Esophagus muscularis mucosa (tissue), 4 donors: Measurements from ENCODE around the gene NFATC1. TPM values are rescaled to one million over a fixed set of nuclear protein-coding genes. Genes with fewer than 3 reads are reported as not detected.

ENCODE experiments used
- DNase-seq: peaks from one replicate; pipeline ENCODE4 v3.0.0-alpha.2; 2017; ENCODE audit errors: extremely low spot score
- H3K27ac ChIP-seq, 4 donors: fragments of 200-600 bp; sonication (generic); replicated peaks in 1 of 4; 1 replicate in 3 of 4; 2 replicates in 1 of 4; pipeline ENCODE4 v1.5.1; 2016 to 2019; ENCODE audit warnings: mild to moderate bottlenecking in 1 of 4
- H3K27me3 ChIP-seq, 4 donors: fragments of 200-600 bp; sonication (generic); one replicate each; pipeline versions ENCODE4 v1.5.1 to v1.6.0; 2016 to 2019
- H3K36me3 ChIP-seq, 4 donors: fragments of 200-600 bp; sonication (generic); one replicate each; pipeline ENCODE4 v1.5.1; 2016 to 2019
- H3K4me1 ChIP-seq, 4 donors: fragments of 200-600 bp; sonication (generic); one replicate each; pipeline ENCODE4 v1.5.1; 2016 to 2019
- H3K4me3 ChIP-seq, 4 donors: fragments of 200-600 bp; sonication (generic); 1 replicate in 2 of 4; 2 replicates in 2 of 4; pipeline ENCODE4 v1.5.1; 2016 to 2019; ENCODE audit warnings: mild to moderate bottlenecking in 4 of 4, moderate library complexity in 1 of 4
- H3K9me3 ChIP-seq, 4 donors: fragments of 200-600 bp; sonication (generic); 1 replicate in 3 of 4; 2 replicates in 1 of 4; pipeline ENCODE4 v1.5.1; 2016 to 2019
- CTCF ChIP-seq, 3 experiments: fragments of 200-600 bp in 2 of 3; fragments of 450-650 bp in 1 of 3; sonication (generic) in 2 of 3; IDR thresholded peaks; one replicate each; pipeline ENCODE4 v1.5.1; 2017 to 2019; ENCODE audit warnings: antibody characterized with exemption in 3 of 3, mild to moderate bottlenecking in 2 of 3, moderate library complexity in 1 of 3
- EP300 ChIP-seq: sonication (generic); formaldehyde crosslinking; IDR thresholded peaks from one replicate; pipeline ENCODE4 v1.6.1; 2017; ENCODE audit warnings: antibody characterized with exemption
- POLR2A ChIP-seq: fragments of 450-650 bp; IDR thresholded peaks from one replicate; pipeline ENCODE4 v1.6.1; 2017; ENCODE audit warnings: antibody characterized with exemption, moderate library complexity, mild to moderate bottlenecking, low read depth
- POLR2AphosphoS5 ChIP-seq, 2 donors: sonication (generic); formaldehyde crosslinking; IDR thresholded peaks; one replicate each; pipeline ENCODE4 v1.6.1; 2017; ENCODE audit warnings: antibody characterized with exemption in 2 of 2
- WGBS: methylation state at CpG from one replicate; pipeline ENCODE4 v1.1.5; 2018; 5-methylcytosine and 5-hydroxymethylcytosine counted together
- intact Hi-C: fragments of 100-400 bp; cut with DNase I; formaldehyde crosslinking; loops from one replicate; pipeline ENCODE4 v1.15.1; 2023
- total RNA-seq, 4 donors: library from RNA; depleted of rRNA; stranded (reverse); fragments of >200 nt; gene quantifications; one replicate each; pipeline versions ENCODE4 v1.1.0 to v1.2.1, GENCODE V29; 2016

Gene NFATC1
- total RNA-seq, 4 donors from 2014 or later = 15.0 to 22.0 (median 17.8) TPM

GRCh38 chr18:79440316-79441110 is 44.8 kb downstream of the NFATC1 start:
- no peak for TF ChIP-seq EP300
- TF ChIP-seq CTCF (IDR thresholded peaks at IDR 0.05) = no peak
- no peak for TF ChIP-seq POLR2AphosphoS5 (IDR thresholded peaks at IDR 0.05)
- TF ChIP-seq POLR2A = no peak
- whole genome bisulfite sequencing = 92% methylated on average over 29 of the region's 31 CpGs
- peaks cover 8 to 29% (median 19%) of the 10 kb centered on the region in 4 donors for H3K4me1 ChIP-seq
- peaks cover 0 to 44% (median 25%) of the 10 kb centered on the region in 4 donors for H3K36me3 ChIP-seq
- intact Hi-C loops = no loop called here
- H3K4me3 ChIP-seq = no peak overlapping the region
- no peaks in the 10 kb centered on the region for H3K9me3 ChIP-seq
- no peaks in the 10 kb centered on the region for H3K27me3 ChIP-seq
- DNase-seq = no peak
- H3K27ac ChIP-seq = no peak overlapping the region

- no peak for DNase-seq
- TF ChIP-seq CTCF (IDR thresholded peaks at IDR 0.05) = no peak
- TF ChIP-seq POLR2A = no peak
- no peak for TF ChIP-seq POLR2AphosphoS5 (IDR thresholded peaks at IDR 0.05)
- TF ChIP-seq EP300 = no peak
- Histone ChIP-seq H3K9me3 (no peaks in the 10 kb centered on the region), H3K36me3 (peaks cover 0 to 44% (median 21%) of the 10 kb centered on the region in 4 donors), H3K27ac (no peak overlapping the region), H3K4me1 (peaks cover 15 to 38% (median 28%) of the 10 kb centered on the region in 4 donors), H3K4me3 (no peak overlapping the region), H3K27me3 (no peaks in the 10 kb centered on the region)
- WGBS = 100% methylated on average over 9 of the region's 16 CpGs
- intact Hi-C loops = no loop called here
These were observed 45.7 kb downstream of the NFATC1 start for GRCh38 chr18:79441420-79441819.

- Histone ChIP-seq H3K27me3 (no peaks in the 10 kb centered on the region), H3K27ac (no peak overlapping the region), H3K9me3 (no peaks in the 10 kb centered on the region), H3K36me3 (peaks cover 0 to 40% (median 23%) of the 10 kb centered on the region in 4 donors), H3K4me3 (no peak overlapping the region), H3K4me1 (peaks cover 15 to 46% (median 30%) of the 10 kb centered on the region in 4 donors)
- intact Hi-C loops = no loop called here
- no peak for DNase-seq
- WGBS = 83% methylated on average over 16 of the region's 29 CpGs
- TF ChIP-seq POLR2A = no peak
- no peak for TF ChIP-seq CTCF (IDR thresholded peaks at IDR 0.05)
- no peak for TF ChIP-seq EP300
- no peak for TF ChIP-seq POLR2AphosphoS5 (IDR thresholded peaks at IDR 0.05)
These were observed 46.9 kb downstream of the NFATC1 start for GRCh38 chr18:79442508-79443221.

- Histone ChIP-seq H3K4me3 (no peak overlapping the region), H3K9me3 (no peaks in the 10 kb centered on the region), H3K36me3 (peaks cover 0 to 41% (median 35%) of the 10 kb centered on the region in 4 donors), H3K27ac (peak overlapping the region; percentile 30 to 63 (median 40)), H3K4me1 (peaks cover 15 to 49% (median 30%) of the 10 kb centered on the region in 4 donors), H3K27me3 (no peaks in the 10 kb centered on the region)
- intact Hi-C loops = no loop called here
- TF ChIP-seq POLR2AphosphoS5 (IDR thresholded peaks at IDR 0.05) = no peak
- no peak for TF ChIP-seq POLR2A
- TF ChIP-seq EP300 = no peak
- TF ChIP-seq CTCF (IDR thresholded peaks at IDR 0.05) = no peak
- no peak for DNase-seq
- WGBS = 89% methylated on average over 7 of the region's 15 CpGs
These were observed 49.5 kb downstream of the NFATC1 start for GRCh38 chr18:79445221-79445620.
